Measurements from ENCODE around the gene EOLA2.
"Not testable (repeated sequence)": the region's sequence is repeated elsewhere in the genome, so short reads cannot be mapped to it uniquely, and the experiment has no call there.

Gene EOLA2

GRCh38 chrX:149937871-149938426 is 342 bp downstream of the EOLA2 start:
- DNase-seq (ENCODE audit: low read depth), result no peak
- H3K4me3 ChIP-seq (ENCODE audit: low read depth, low read length), result peak overlapping the region; percentile 77

DNA sequence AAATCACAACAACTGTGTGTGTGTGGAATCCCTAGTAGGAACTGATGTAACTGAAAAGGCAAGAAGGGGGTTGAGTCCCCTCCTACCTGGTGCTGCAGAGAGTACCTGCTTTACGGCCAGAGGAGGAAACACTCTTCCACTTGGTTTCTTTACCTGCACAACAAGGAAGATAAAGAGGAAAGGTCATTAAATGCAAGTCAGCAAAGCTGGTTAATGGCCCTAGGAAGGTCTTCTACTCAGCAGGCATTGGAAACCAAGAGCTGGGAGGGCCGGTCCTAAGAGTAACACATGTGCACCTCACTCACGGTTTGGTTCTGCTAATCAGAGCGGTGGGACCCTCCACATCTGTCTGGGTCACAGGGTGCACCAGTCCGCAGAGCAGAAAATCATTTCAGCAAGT is 963 bp downstream of the EOLA2 start:
- not testable (repeated sequence) for DNase-seq (ENCODE audit: low read depth)
- H3K4me3 ChIP-seq (ENCODE audit: low read depth, low read length), result peak overlapping the region; percentile 77

- H3K4me3 ChIP-seq (ENCODE audit: low read depth, low read length); DNase-seq (ENCODE audit: low read depth): not testable (repeated sequence)
These were observed 4.7 kb downstream of the EOLA2 start for GRCh38 chrX:149933547-149933946.

DNA sequence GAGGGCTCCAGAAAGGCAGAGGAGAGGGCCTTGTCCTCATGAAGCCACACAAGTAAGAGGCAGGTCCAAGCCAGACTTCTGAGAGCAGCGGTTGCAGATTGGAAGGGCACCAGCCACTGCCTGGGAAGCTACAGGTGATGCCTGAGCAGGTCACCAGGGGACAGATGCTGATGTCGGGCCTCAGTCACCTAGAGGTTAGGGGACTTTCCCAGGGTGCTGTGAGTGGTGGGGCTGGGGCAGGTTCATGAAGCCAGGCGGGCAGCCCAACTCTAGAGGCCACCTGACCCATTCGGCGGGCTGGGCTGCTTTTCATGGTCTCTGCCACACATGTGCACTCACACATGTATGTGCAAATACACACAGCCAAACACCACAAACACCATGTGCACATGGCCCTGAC is 5.3 kb downstream of the EOLA2 start:
- DNase-seq (ENCODE audit: low read depth), result not testable (repeated sequence)

DNA sequence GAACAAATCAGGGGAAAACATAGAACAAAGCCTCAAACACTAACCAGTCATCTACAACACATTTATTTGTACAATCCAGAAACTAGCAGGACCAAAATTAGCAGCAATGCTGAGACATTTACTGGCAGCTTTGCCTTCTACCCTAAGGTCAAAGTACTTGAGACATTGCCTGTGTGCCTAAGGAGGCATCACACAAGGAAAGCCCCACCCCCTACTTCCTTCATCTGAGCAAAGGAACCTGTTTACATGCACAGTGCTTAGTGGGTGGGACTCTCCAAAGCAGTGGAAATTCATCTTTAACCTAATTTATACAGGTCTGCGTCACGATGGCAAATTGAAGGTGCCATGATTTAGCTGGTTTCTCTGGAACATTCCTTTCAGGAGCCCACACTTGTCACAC is 6.1 kb downstream of the EOLA2 start:
- not testable (repeated sequence) for DNase-seq (ENCODE audit: low read depth); H3K4me3 ChIP-seq (ENCODE audit: low read depth, low read length)

More for the DNA sequence above, 5.3 kb downstream of the EOLA2 start:
- not testable (repeated sequence) for H3K4me3 ChIP-seq (ENCODE audit: low read depth, low read length)

- H3K4me3 ChIP-seq (ENCODE audit: low read depth, low read length); DNase-seq (ENCODE audit: low read depth): not testable (repeated sequence)
These were observed 6.9 kb downstream of the EOLA2 start for GRCh38 chrX:149931355-149931754.

GRCh38 chrX:149929400-149929799 is 8.9 kb downstream of the EOLA2 start, which contains the start of gene HSFX4:
Gene HSFX4, plus strand, starts transcription at chrX:149929573. Its CDS starts 72 bp downstream, at chrX:149929645.
- H3K4me3 ChIP-seq (ENCODE audit: low read depth, low read length); DNase-seq (ENCODE audit: low read depth): not testable (repeated sequence)

- not testable (repeated sequence) for DNase-seq (ENCODE audit: low read depth); H3K4me3 ChIP-seq (ENCODE audit: low read depth, low read length)
These were observed 9.7 kb downstream of the EOLA2 start for GRCh38 chrX:149928635-149929034.

DNA sequence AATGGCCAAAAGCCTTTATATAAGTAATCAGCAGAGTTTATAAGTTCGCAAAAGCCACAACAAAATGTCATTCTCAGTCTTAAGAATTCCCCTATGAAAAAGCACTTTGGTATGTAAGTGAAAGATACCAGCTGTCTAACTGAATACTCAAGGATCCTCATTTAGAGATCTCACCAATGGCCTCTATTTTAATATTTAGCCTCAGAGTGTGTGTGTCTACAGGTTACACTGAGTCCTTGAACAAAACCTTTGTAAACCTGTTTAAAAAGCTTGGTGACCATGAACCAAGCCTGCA is 10.4 kb downstream of the EOLA2 start:
- not testable (repeated sequence) for DNase-seq (ENCODE audit: low read depth); H3K4me3 ChIP-seq (ENCODE audit: low read depth, low read length)

GRCh38 chrX:149927245-149927963 is 10.9 kb downstream of the EOLA2 start:
- not testable (repeated sequence) for DNase-seq (ENCODE audit: low read depth); H3K4me3 ChIP-seq (ENCODE audit: low read depth, low read length)

GRCh38 chrX:149924434-149924833 is 13.9 kb downstream of the EOLA2 start:
- not testable (repeated sequence) for H3K4me3 ChIP-seq (ENCODE audit: low read depth, low read length); DNase-seq (ENCODE audit: low read depth)

GRCh38 chrX:149923836-149924235 is 14.5 kb downstream of the EOLA2 start:
- H3K4me3 ChIP-seq (ENCODE audit: low read depth, low read length); DNase-seq (ENCODE audit: low read depth): not testable (repeated sequence)

GRCh38 chrX:149916745-149917392 is 21.4 kb downstream of the EOLA2 start:
- no peak overlapping the region for H3K4me3 ChIP-seq (ENCODE audit: low read depth, low read length)
- no peak for DNase-seq (ENCODE audit: low read depth)

DNA sequence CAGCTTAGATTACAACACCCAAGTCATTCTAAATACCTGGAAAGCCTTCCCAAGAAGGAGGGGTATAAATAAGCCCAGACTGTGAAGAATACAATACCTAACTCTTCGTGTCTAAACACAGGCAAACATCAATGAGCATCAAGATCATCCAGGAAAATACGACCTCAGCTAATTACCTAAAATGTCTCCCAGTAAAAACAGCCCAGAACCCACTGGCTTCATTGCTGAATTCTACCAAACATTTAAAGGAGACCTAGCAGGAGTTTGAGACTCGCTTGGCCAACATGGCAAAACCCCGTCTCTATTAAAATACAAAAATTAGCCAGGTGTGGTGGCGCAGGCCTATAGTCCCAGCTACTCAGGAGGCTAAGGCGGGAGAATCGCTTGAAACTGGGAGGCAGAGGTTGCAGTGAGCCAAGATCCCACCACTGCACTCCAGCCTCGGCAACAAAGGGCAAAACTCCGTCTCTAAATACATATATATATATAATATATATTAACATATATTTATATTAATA is 28.1 kb downstream of the EOLA2 start:
- no peak overlapping the region for H3K4me3 ChIP-seq (ENCODE audit: low read depth, low read length)
- DNase-seq (ENCODE audit: low read depth), result no peak

- no peak overlapping the region for H3K4me3 ChIP-seq (ENCODE audit: low read depth, low read length)
- DNase-seq (ENCODE audit: low read depth), result no peak
These were observed 28.7 kb downstream of the EOLA2 start for GRCh38 chrX:149909324-149910177.

GRCh38 chrX:149908727-149909126 is 29.6 kb downstream of the EOLA2 start:
- no peak for DNase-seq (ENCODE audit: low read depth)
- H3K4me3 ChIP-seq (ENCODE audit: low read depth, low read length), result no peak overlapping the region

DNA sequence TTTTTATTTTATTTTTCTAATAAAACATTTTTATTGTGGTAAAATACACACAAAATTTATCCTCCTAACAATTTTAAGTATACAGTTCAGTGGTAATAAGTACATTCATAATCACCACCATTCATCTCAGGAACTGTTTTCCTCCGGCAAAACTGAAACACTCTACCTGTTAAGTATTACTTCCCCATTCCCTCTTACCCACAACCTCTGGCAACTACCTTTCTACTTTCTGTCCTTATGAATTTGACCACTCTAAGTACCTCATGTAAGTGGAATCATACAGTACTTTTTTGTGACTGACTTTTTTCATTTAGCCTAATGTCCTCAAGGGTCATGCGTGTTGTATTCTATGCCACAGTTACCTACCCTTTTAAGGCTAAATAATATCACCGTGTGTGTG is 30.0 kb downstream of the EOLA2 start:
- no peak for DNase-seq (ENCODE audit: low read depth)
- no peak overlapping the region for H3K4me3 ChIP-seq (ENCODE audit: low read depth, low read length)

DNA sequence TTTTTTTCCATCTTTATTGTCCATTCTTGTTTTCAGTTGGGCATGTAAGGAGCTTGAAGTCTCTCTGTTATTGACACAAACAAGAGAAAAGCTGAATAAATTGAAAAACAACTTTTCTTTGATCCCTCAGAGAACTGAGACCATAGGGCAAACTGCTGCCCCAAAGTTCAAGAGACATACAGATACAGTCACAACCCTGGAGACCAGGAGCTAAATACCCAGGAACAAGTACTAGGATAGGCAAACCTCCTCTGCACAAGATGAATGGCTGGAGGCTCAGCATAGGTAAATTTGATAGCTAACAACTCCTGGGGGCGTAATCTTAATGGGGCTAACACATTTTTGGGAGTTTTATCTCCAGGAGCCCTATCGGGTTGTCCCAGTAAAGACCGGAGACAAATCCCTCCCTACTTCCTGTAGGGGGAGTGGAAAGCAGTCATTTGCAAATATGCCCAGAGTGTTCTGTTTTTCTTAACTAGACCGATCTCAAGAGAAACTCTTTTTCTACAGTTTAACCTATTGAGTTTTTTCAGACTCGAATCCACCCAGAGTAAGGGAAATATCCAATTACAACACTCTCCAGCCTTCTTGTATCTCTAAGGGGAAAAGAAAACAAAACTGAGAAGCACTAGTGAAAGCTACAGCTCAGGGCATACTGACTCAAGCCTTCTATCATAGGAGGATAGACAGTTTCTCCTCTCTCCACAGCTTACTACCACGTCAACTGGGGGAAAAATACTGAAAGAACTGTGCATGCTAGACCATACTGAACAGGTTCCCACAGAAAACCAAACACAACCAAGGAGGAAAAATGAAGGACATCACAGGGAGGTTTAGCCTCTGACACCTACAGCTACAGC is 34.2 kb downstream of the EOLA2 start:
- H3K4me3 ChIP-seq (ENCODE audit: low read depth, low read length), result peak overlapping the region; percentile 3
- DNase-seq (ENCODE audit: low read depth), result no peak

DNA sequence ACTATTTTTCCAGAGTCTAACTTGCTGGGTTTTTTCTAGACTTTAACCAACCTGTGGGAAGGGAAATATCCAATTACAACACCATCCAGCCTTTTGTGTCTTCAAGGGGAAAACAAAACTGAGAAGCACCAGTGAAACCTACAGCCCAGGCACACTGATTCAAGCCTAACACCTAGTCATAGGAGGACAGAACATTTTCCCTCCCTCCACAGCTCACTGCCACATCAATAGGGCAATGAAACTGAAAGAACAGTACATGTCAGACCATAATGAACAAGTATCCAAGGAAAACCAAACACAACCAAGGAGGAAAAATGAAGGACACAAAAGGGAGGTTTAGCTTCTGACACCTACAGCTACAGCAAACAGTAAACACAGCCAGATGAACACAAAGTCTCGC is 39.7 kb downstream of the EOLA2 start:
- H3K4me3 ChIP-seq (ENCODE audit: low read depth, low read length), result no peak overlapping the region
- no peak for DNase-seq (ENCODE audit: low read depth)
